Measurements from ENCODE around the gene C22orf42. TPM values are rescaled to one million over a fixed set of nuclear protein-coding genes. Genes with fewer than 3 reads are reported as not detected.

The C22orf42 gene
- total RNA-seq, 1 experiment from 2014 or later, result not detected

DNA sequence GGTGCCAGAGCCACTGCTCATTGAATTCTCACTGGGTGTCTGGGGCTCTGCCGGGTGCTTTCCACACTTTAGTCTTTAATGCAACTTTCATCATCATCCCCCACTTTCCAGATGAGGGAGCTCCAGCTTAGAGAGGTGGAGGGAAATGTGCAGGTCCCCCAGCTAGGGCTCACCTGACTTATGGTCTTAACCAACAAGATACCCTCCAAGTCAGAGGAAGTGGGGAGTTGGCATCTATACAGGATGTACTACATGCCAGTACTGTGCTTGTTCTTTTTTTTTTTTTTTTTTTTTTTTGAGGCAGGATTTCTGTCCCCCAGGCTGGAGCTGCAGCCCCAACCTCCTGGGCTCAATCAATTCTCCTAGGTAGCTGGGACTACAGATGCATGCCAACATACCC is 26.3 kb downstream of the C22orf42 start:
- H3K4ac ChIP-seq (ENCODE audit: low read depth, low read length), result no peak overlapping the region
- H2AK5ac ChIP-seq (ENCODE audit: insufficient read length, low read length), result no peak overlapping the region
- H3K9me3 Mint-ChIP-seq, result no peaks in the 10 kb centered on the region
- H3K27ac ChIP-seq (ENCODE audit: insufficient read length, low read depth, low read length), result no peak overlapping the region
- no peak overlapping the region for H2BK120ac ChIP-seq (ENCODE audit: low read depth, low read length, poor library complexity, severe bottlenecking)
- no peak for DNase-seq
- H3K4me2 ChIP-seq (ENCODE audit: insufficient read depth, insufficient read length, low read length), result no peak overlapping the region
- no peak overlapping the region for H3T11ph ChIP-seq (ENCODE audit: low read length)
- no peak overlapping the region for H3K27ac Mint-ChIP-seq
- H4K5ac ChIP-seq (ENCODE audit: insufficient read length, low read depth, low read length), result no peak overlapping the region
- peaks cover 42% of the 10 kb centered on the region for H3K27me3 Mint-ChIP-seq (ENCODE audit: low read depth)
- no peaks in the 10 kb centered on the region for H3K79me2 ChIP-seq (ENCODE audit: insufficient read depth, low read length)
- no peak overlapping the region for H3K18ac ChIP-seq (ENCODE audit: insufficient read length, low read depth, low read length)
- no peaks in the 10 kb centered on the region for H3K9me3 ChIP-seq (ENCODE audit: control insufficient read depth, low read depth, low read length)
- no peak overlapping the region for H2AFZ ChIP-seq (ENCODE audit: low read length)
- H2BK12ac ChIP-seq (ENCODE audit: insufficient read length, low read depth, low read length), result no peak overlapping the region
- no peak overlapping the region for H3K14ac ChIP-seq (ENCODE audit: insufficient read depth, low read length)
- no peaks in the 10 kb centered on the region for H3K27me3 ChIP-seq (ENCODE audit: insufficient read depth, low read length)
- no peaks in the 10 kb centered on the region for H4K20me1 ChIP-seq (ENCODE audit: control insufficient read depth, insufficient read depth, insufficient read length)
- no peaks in the 10 kb centered on the region for H3K79me1 ChIP-seq (ENCODE audit: insufficient read depth, low read depth, low read length, poor library complexity, severe bottlenecking)
- H3K36me3 Mint-ChIP-seq (ENCODE audit: insufficient read depth in 1 of 3, low read depth in 3 of 3), result no peaks in the 10 kb centered on the region; a peak in 1 of 7 replicates
- no peak overlapping the region for H3K4me3 Mint-ChIP-seq
- no peaks in the 10 kb centered on the region; the same call in 1 of the 2 replicates for H3K4me1 ChIP-seq (ENCODE audit: insufficient read depth, low read length)
- H2BK5ac ChIP-seq (ENCODE audit: insufficient read length, low read length), result no peak overlapping the region
- no peak overlapping the region for H3K9ac ChIP-seq (ENCODE audit: extremely low read depth, insufficient read length, low read length)
- H3K56ac ChIP-seq (ENCODE audit: insufficient read length, low read depth, low read length), result no peak overlapping the region
- TF ChIP-seq, protein P1, sequence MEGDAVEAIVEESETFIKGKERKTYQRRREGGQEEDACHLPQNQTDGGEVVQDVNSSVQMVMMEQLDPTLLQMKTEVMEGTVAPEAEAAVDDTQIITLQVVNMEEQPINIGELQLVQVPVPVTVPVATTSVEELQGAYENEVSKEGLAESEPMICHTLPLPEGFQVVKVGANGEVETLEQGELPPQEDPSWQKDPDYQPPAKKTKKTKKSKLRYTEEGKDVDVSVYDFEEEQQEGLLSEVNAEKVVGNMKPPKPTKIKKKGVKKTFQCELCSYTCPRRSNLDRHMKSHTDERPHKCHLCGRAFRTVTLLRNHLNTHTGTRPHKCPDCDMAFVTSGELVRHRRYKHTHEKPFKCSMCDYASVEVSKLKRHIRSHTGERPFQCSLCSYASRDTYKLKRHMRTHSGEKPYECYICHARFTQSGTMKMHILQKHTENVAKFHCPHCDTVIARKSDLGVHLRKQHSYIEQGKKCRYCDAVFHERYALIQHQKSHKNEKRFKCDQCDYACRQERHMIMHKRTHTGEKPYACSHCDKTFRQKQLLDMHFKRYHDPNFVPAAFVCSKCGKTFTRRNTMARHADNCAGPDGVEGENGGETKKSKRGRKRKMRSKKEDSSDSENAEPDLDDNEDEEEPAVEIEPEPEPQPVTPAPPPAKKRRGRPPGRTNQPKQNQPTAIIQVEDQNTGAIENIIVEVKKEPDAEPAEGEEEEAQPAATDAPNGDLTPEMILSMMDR (conservative IDR thresholded peaks at IDR 0.05), result no peak
- no CpG with 5 or more reads among the region's 1 CpG for WGBS (ENCODE audit: extremely low coverage, insufficient read length, low lambda C conversion rate)
- 0 out of 4 replicates have a peak, but pooled peaks cover 0 to 5% of the 10 kb centered on the region in 2 experiments for H3K4me1 Mint-ChIP-seq
- no peak overlapping the region for H3K23ac ChIP-seq (ENCODE audit: insufficient read length, low read depth, low read length)
- no peak overlapping the region for H4K91ac ChIP-seq (ENCODE audit: insufficient read length, low read depth, low read length)
- no peaks in the 10 kb centered on the region for H3K23me2 ChIP-seq (ENCODE audit: insufficient read length, low read depth, low read length, poor library complexity, severe bottlenecking)
- no peak overlapping the region for H2BK15ac ChIP-seq (ENCODE audit: low read depth, low read length)
- no peak overlapping the region for H4K8ac ChIP-seq (replicated peaks; ENCODE audit: insufficient read length, low read depth, low read length)
- H2BK20ac ChIP-seq (ENCODE audit: low read depth, low read length, poor library complexity, severe bottlenecking), result no peak overlapping the region

All from H9 (cell line).